Ureter (tissue), 1 donor: ENCODE measurements around the gene CD200. TPM values are rescaled to one million over a fixed set of nuclear protein-coding genes. Genes with fewer than 3 reads are reported as not detected.

ENCODE experiments used
- DNase-seq: peaks from one replicate; pipeline ENCODE4 v3.0.0-alpha.2; 2020; ENCODE audit warnings: low spot score
- total RNA-seq: library from RNA; stranded (reverse); gene quantifications from one replicate; pipeline ENCODE4 v1.2.4, GENCODE V29; 2023
- donor health status: DM: yes; HTN: yes; CAD: no.

The CD200 gene
- total RNA-seq, 1 donor from 2014 or later, result 14.3 TPM

GRCh38 chr3:112331851-112332250 lies 1.1 kb upstream of the CD200 start:
- no peak for DNase-seq

GRCh38 chr3:112333381-112334317 lies 693 bp downstream of the CD200 start:
- DNase-seq, result no peak

GRCh38 chr3:112334691-112335433 lies 1.9 kb downstream of the CD200 start:
- DNase-seq, result no peak

GRCh38 chr3:112335434-112335781 lies 2.5 kb downstream of the CD200 start:
- DNase-seq, result no peak

GRCh38 chr3:112338021-112338726 lies 5.2 kb downstream of the CD200 start:
- no peak for DNase-seq

- no peak for DNase-seq
Observed at GRCh38 chr3:112338727-112339056, 5.7 kb downstream of the CD200 start.

GRCh38 chr3:112339134-112339533 lies 6.2 kb downstream of the CD200 start:
- no peak for DNase-seq

- DNase-seq, result no peak
Observed at GRCh38 chr3:112339609-112340008, 6.7 kb downstream of the CD200 start.

- no peak for DNase-seq
Observed at GRCh38 chr3:112341386-112341785, 8.4 kb downstream of the CD200 start.

- DNase-seq, result no peak
Observed at GRCh38 chr3:112345681-112346080, 12.7 kb downstream of the CD200 start.

GRCh38 chr3:112346491-112347122 lies 13.7 kb downstream of the CD200 start:
- DNase-seq, result no peak

- DNase-seq, result no peak
Observed at GRCh38 chr3:112348943-112349342, 16.0 kb downstream of the CD200 start.

GRCh38 chr3:112349557-112349956 lies 16.6 kb downstream of the CD200 start:
- no peak for DNase-seq

- no peak for DNase-seq
Observed at GRCh38 chr3:112350018-112350810, 17.3 kb downstream of the CD200 start.

- DNase-seq, result no peak
Observed at GRCh38 chr3:112351036-112351435, 18.1 kb downstream of the CD200 start.

- no peak for DNase-seq
Observed at GRCh38 chr3:112351823-112352222, 18.9 kb downstream of the CD200 start.

- no peak for DNase-seq
Observed at GRCh38 chr3:112352720-112353119, 19.8 kb downstream of the CD200 start.

- no peak for DNase-seq
Observed at GRCh38 chr3:112353365-112353764, 20.4 kb downstream of the CD200 start.

- no peak for DNase-seq
Observed at GRCh38 chr3:112354642-112355306, 21.8 kb downstream of the CD200 start.

- no peak for DNase-seq
Observed at GRCh38 chr3:112355307-112355687, 22.3 kb downstream of the CD200 start.
